ENCODE data around the gene RHOH.

DNA sequence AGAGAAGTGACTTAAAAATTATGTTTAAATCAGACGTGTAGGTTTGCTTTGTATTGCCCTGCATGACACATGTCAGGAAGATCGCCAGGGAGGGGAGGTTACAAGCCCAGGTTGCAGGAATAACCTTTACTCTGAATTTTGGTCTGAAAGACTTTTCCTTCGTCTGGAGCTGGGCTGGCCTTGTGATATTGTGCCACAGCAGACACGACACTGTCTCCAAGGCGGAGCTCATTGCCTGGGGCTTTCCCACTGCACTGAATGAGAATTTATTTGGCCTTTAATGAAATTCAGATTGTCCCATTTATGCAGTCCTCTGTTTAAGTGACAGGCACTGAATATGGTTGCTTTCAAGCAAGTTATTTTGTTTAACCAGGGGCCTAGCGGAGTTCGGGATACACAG lies 45.1 kb downstream of the RHOH start:
- TF ChIP-seq ZNF232 (CRISPR knock-in tag; IDR thresholded peaks at IDR 0.05) (no peak), EZH2 (IDR thresholded peaks at IDR 0.05; ENCODE audit: borderline replicate concordance, low read depth, low read length) (no peak), HMGN3 (IDR thresholded peaks at IDR 0.05; ENCODE audit: borderline replicate concordance, extremely low read depth, insufficient read length, low read depth, low read length) (no peak), ZBTB17 (CRISPR knock-in tag; IDR thresholded peaks at IDR 0.05) (no peak), ZNF274 (IDR thresholded peaks at IDR 0.05; ENCODE audit: borderline replicate concordance, low read depth, low read length) (no peak), JUN (IDR thresholded peaks at IDR 0.05; ENCODE audit: borderline replicate concordance, low read depth, low read length) (no peak), JUN (CRISPR knock-in tag; IDR thresholded peaks at IDR 0.05; ENCODE audit: borderline replicate concordance) (no peak), CEBPB (tag; IDR thresholded peaks at IDR 0.05) (no peak), KLF13 (tag; IDR thresholded peaks at IDR 0.05; ENCODE audit: borderline replicate concordance, low read depth) (no peak), CBFB (CRISPR knock-in tag; IDR thresholded peaks at IDR 0.05) (no peak), HNRNPH1 (optimal IDR thresholded peaks at IDR 0.05; ENCODE audit: low read depth, low read length) (no peak), POLR2A (conservative IDR thresholded peaks at IDR 0.05) (no peak), U2AF1 (optimal IDR thresholded peaks at IDR 0.05; ENCODE audit: low read depth, low read length) (no peak)
- TF ChIP-seq, protein P1, sequence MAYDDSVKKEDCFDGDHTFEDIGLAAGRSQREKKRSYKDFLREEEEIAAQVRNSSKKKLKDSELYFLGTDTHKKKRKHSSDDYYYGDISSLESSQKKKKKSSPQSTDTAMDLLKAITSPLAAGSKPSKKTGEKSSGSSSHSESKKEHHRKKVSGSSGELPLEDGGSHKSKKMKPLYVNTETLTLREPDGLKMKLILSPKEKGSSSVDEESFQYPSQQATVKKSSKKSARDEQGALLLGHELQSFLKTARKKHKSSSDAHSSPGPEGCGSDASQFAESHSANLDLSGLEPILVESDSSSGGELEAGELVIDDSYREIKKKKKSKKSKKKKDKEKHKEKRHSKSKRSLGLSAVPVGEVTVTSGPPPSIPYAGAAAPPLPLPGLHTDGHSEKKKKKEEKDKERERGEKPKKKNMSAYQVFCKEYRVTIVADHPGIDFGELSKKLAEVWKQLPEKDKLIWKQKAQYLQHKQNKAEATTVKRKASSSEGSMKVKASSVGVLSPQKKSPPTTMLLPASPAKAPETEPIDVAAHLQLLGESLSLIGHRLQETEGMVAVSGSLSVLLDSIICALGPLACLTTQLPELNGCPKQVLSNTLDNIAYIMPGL (CRISPR knock-in tag; IDR thresholded peaks at IDR 0.05): no peak
- TF ChIP-seq, protein P2, sequence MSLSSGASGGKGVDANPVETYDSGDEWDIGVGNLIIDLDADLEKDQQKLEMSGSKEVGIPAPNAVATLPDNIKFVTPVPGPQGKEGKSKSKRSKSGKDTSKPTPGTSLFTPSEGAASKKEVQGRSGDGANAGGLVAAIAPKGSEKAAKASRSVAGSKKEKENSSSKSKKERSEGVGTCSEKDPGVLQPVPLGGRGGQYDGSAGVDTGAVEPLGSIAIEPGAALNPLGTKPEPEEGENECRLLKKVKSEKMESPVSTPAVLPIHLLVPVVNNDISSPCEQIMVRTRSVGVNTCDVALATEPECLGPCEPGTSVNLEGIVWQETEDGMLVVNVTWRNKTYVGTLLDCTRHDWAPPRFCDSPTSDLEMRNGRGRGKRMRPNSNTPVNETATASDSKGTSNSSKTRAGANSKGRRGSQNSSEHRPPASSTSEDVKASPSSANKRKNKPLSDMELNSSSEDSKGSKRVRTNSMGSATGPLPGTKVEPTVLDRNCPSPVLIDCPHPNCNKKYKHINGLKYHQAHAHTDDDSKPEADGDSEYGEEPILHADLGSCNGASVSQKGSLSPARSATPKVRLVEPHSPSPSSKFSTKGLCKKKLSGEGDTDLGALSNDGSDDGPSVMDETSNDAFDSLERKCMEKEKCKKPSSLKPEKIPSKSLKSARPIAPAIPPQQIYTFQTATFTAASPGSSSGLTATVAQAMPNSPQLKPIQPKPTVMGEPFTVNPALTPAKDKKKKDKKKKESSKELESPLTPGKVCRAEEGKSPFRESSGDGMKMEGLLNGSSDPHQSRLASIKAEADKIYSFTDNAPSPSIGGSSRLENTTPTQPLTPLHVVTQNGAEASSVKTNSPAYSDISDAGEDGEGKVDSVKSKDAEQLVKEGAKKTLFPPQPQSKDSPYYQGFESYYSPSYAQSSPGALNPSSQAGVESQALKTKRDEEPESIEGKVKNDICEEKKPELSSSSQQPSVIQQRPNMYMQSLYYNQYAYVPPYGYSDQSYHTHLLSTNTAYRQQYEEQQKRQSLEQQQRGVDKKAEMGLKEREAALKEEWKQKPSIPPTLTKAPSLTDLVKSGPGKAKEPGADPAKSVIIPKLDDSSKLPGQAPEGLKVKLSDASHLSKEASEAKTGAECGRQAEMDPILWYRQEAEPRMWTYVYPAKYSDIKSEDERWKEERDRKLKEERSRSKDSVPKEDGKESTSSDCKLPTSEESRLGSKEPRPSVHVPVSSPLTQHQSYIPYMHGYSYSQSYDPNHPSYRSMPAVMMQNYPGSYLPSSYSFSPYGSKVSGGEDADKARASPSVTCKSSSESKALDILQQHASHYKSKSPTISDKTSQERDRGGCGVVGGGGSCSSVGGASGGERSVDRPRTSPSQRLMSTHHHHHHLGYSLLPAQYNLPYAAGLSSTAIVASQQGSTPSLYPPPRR (CRISPR knock-in tag; IDR thresholded peaks at IDR 0.05; ENCODE audit: borderline replicate concordance): no peak

Measured in K562 (cell line).